Eye (tissue), 1 donor: ENCODE measurements around the gene NDUFS2.
"Not testable (repeated sequence)": the region's sequence is repeated elsewhere in the genome, so short reads cannot be mapped to it uniquely, and the experiment has no call there.

Source experiments
- DNase-seq: peaks from one replicate; pipeline ENCODE4 v3.0.0-alpha.2; 2015

NDUFS2 gene

GRCh38 chr1:161222175-161223019, 20.2 kb downstream of the NDUFS2 start:
- no peak for DNase-seq

GRCh38 chr1:161223805-161224694, 21.9 kb downstream of the NDUFS2 start:
- no peak for DNase-seq

GRCh38 chr1:161224695-161225087, 22.5 kb downstream of the NDUFS2 start:
- DNase-seq = not testable (repeated sequence)

- no peak for DNase-seq
These were observed 23.0 kb downstream of the NDUFS2 start for GRCh38 chr1:161225178-161225533.

- peak; percentile 99 for DNase-seq
These were observed 23.6 kb downstream of the NDUFS2 start, which contains the start of gene TOMM40L for GRCh38 chr1:161225534-161226319. TOMM40L (plus strand) TSS chr1:161226060; CDS start chr1:161226490, 430 bp downstream.

GRCh38 chr1:161226320-161226711, 24.1 kb downstream of the NDUFS2 start:
- DNase-seq = peak; percentile 18

- peak; percentile 11 for DNase-seq
These were observed 24.6 kb downstream of the NDUFS2 start for GRCh38 chr1:161226759-161227158.

- peak; percentile 90 for DNase-seq
These were observed 25.2 kb downstream of the NDUFS2 start for GRCh38 chr1:161227196-161227871.

GRCh38 chr1:161228032-161228431, 25.9 kb downstream of the NDUFS2 start:
- no peak for DNase-seq

- DNase-seq = no peak
These were observed 27.7 kb downstream of the NDUFS2 start for GRCh38 chr1:161229896-161230295.

- no peak for DNase-seq
These were observed 28.6 kb downstream of the NDUFS2 start for GRCh38 chr1:161230762-161231161.

- DNase-seq = no peak
These were observed 30.9 kb downstream of the NDUFS2 start for GRCh38 chr1:161233102-161233501.

GRCh38 chr1:161235957-161236775, 34.0 kb downstream of the NDUFS2 start:
- no peak for DNase-seq

GRCh38 chr1:161238039-161238473, 35.9 kb downstream of the NDUFS2 start, which contains the start of gene NR1I3:
NR1I3 (minus strand) TSS chr1:161238203; CDS start chr1:161236565, 1,638 bp downstream.
- no peak for DNase-seq

- no peak for DNase-seq
These were observed 39.5 kb downstream of the NDUFS2 start for GRCh38 chr1:161241682-161242081.

- no peak for DNase-seq
These were observed 40.1 kb downstream of the NDUFS2 start for GRCh38 chr1:161242313-161242712.

- no peak for DNase-seq
These were observed 42.7 kb downstream of the NDUFS2 start for GRCh38 chr1:161244888-161245287.

- not testable (repeated sequence) for DNase-seq
These were observed 47.9 kb downstream of the NDUFS2 start for GRCh38 chr1:161250100-161250499.

- no peak for DNase-seq
These were observed 48.7 kb downstream of the NDUFS2 start for GRCh38 chr1:161250829-161251228.

GRCh38 chr1:161251579-161251978, 49.4 kb downstream of the NDUFS2 start:
- DNase-seq = no peak

- not testable (repeated sequence) for DNase-seq
These were observed 53.1 kb downstream of the NDUFS2 start for GRCh38 chr1:161255302-161255701.
